HG03025 (cell line): Measurements from ENCODE around the gene BSND.

Source experiments
- ATAC-seq: cut with Tn5 transposase; IDR thresholded peaks from one replicate; pipeline ENCODE4 v1.9.1; 2021; ENCODE audit warnings: mild to moderate bottlenecking, moderate library complexity; ENCODE audit not compliant: unreplicated experiment, low FRiP score

The BSND gene

DNA sequence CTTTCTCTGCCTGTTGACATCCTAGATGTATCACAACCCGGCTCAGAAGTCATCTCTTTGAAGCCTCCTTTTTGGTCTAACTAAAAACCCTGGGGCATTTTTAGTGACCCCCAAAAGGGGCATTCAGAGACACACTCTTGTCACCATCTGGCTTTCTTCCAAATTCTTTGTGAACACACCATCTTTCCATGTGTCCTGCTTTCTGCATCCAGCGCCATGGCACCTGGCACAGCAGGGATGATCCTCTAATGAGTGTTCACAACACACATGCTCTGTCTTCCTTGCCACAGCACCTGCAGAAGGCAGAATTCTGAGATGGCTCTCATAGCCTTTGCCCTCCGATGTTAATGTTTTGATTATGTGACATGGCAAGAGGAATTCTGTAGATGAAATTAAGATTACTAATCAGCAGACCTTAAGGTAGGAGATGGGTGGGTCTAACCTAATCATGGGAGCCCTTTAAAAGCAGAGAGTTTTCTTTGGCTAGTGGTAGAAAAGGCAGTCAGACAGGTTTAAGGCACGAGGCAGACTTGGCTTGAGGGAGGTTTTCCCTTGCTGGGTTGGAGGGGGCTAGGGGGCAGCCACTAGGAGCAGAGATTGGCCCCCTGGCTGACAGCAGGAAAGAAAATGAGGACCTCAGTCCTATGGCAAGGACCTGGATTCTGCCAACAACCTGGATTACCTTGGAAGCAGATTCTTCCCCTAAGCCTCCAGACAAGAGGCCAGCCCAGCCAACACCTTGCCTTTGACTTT, 23.2 kb upstream of the BSND start:
- ATAC-seq = no peak

DNA sequence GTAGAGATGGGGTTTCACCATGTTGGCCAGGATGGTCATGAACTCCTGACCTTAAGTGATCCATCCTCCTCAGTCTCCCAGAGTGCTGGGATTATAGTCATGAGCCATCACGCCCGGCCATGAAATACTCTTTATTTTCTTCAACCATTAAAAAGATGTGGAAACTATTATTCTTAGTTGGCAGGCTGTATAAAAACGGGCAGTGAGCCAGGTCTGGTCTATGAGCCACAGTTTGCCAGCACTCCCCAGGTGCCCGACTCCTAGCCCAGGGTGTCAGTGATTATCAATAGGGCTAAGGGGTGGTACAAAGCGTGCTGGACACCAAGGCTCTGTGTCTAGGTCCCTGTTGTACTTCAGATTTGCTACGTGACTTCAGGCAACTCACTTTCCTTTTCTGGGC, 22.0 kb upstream of the BSND start:
- no peak for ATAC-seq

DNA sequence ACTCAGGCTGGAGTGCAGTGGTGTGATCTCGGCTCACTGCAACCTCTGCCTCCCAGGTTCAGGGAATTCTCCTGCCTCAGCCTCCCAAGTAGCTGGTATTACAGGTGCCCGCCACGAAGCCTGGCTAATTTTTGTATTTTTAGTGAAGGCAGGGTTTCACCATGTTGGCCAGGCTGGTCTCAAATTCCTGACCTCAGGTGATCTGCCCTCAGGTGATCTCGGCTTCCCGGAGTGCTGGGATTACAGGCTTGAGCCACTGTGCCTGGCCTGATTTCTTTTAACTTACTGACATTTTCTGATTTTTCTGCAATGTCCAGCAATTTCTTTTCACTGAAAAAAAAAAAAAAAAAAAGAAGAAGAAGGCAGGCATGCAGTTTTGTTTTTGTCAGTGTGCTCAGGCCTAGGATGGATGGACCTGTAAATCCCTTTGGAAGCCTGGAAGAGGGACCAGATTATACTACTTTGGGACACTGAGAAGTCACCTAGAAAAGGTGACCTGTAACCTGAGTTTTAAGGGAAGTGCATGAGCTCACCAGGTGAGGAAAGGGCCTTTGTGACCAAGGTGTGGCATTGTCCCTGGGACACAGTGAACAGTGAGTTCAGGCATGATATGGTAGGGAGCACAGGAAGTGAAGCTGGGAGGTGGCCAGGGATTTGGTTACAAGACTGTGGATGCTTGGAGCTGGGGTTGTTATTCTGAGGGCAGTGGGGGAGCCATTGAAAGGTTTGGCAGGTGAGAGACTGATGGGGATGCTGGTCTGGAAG, 21.0 kb upstream of the BSND start:
- ATAC-seq = no peak

DNA sequence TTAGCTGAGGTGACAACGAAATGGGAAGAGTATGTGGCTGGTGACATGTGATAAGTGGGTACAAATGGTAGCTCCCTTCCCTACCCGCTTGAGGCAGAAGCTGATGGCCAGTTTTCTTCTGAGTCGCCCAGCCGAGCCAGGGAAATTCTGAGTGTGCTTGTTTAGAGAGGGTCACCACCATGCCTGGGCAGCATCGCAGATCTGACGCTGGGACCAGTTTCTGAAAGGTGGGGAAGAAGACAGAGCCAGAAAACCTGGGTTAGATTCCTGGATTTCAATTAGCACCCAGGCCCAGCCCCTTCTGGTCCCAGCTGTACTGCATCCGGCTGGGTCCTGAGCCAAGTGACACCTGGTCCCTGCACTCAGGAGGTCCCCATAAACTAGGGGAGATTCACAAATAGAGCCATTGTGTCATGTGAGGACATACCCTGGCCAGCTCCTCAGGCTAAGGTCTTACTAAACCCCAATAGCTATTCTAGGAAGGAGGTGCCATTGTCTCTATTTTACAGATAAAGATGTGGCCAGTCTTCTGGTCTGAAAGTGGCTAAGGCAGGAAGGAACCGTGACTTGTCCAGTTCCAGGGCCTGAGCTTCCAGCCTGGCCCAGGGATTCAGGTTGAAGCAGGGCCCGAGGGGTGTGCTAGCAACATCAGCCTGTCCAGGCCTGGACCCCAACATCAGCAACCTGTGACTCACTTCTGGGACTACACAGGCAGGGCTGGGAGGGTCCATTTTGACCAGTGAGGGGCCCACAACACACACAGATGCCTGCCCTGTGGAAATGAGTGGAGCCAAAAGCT, 20.0 kb upstream of the BSND start:
- ATAC-seq = no peak

DNA sequence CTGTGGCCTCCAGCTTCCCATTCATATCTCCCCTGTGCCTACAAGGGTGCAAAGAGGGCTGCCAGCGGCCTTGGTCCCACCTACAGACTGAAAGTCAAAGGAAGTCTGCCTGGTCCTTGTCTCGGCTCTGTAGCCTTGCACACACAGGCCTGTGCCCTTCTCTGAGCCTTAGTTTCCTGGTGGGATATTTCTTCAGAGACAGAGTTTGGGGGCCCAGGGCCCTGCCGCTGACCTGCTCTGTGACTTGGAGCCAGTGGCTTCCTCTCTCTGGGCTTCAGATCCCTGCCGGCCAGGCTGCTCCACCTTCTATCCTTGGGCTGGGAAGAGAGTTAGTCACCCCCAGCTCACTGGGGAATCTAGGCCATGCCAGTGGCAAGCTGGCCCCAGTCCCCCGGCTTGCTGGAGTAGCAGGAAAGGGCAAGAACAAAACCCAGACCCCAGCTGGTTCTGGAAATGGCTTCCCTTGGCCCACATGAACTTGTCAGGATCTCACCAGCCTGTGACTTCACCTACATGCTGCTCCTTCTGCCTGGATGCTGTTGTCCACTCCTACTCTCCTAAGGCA, 19.3 kb upstream of the BSND start:
- no peak for ATAC-seq

DNA sequence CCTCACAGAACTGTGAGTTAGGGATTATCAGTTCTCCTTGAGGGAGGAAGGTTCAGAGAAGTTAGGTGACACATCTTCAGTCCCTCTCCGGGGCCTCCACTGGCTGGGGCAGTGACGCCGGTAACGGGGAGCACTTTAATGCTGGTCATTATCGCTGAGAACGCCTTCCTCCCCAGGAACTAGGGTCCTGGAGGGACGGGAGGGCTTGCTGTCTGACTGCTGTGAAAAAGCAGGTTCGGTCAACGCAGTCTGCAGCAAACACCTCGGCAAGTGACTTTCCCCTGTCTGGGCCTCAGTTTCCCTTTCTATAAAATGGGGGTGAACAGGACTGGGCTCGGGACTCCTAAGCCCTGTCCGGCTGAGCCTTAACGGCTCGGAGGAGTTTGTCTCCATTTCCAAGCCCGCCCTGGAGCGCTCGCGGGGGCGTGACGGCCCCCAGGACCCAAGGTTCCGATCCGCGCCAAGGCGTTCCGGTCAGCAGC, 18.6 kb upstream of the BSND start:
- ATAC-seq = no peak

DNA sequence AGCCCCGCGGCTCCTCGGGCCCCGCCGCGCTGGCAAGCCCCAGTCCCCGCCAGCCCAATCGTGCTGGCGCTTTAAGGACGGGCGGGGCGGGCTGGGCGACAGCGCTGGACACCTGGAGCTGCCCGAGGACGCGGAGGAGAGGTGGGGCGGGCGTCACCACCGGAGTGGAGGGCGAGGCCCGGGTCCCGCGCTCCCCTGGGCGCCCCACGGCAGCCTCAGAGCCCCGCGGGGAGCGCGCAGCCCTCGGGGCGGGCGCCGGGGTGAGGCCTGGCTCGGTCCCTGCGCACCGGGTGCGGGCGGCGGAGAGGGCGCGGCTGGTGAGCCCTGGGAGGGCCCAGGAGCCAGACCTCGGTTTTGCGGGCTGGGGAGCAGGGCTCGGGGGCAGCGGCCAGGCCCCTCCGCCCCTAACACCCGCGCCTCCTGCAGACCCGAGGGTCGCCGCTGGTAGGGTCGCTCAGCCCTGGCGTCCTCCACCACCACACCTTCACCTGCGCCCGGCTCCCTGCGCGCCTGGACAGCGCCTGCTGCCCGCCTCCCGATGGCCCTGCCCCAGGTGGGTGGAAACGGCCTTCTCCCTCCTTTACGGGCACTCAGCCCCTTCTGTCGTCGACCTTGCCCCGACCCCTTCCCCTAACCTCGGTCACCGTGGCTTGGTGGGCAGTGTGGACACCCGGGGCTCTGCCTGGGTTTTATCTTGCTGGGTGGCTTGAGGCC, 18.0 kb upstream of the BSND start, which contains the start of gene TMEM61:
TMEM61 (plus strand) TSS at position 101 of the 714 bp plus-strand sequence; CDS start at position 539, 438 bp downstream.
- no peak for ATAC-seq

DNA sequence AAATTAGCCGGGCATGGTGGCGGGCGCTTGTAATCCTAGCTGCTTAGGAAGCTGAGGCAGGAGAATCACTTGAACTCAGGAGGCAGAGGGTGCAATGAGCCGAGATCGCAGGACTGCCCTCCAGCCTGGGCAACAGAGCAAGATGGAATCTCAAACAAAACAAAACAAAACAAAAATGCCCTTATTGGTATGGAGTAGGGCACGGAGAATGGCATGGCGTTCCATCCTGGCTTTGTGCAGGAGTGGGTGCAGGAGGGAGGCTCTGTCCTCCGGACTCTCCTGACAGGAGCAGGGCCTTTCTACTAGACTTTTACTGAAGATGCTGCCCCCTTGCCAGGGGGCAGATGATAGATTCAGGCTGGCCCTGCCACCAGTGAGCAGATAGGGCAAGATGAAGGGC, 17.3 kb upstream of the BSND start:
- ATAC-seq = no peak

DNA sequence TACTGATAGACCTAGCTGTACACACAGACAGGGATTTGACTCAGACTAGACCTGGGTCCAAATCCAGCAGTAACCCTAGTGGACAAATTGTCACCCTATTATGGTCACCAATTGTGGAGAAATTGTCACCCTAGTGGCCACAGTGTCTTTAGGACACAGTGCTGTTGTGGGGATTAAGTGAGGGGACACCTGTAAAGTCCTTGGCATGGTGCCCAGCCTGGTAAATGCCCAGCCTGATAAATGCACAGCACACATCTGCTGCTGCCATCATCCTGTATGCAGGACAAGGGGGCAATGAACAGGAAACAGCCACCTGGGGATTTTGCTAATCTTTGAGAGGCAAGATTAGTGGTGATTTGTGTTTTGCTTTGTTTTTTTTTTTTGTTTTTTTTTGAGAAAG, 16.0 kb upstream of the BSND start:
- ATAC-seq = no peak

DNA sequence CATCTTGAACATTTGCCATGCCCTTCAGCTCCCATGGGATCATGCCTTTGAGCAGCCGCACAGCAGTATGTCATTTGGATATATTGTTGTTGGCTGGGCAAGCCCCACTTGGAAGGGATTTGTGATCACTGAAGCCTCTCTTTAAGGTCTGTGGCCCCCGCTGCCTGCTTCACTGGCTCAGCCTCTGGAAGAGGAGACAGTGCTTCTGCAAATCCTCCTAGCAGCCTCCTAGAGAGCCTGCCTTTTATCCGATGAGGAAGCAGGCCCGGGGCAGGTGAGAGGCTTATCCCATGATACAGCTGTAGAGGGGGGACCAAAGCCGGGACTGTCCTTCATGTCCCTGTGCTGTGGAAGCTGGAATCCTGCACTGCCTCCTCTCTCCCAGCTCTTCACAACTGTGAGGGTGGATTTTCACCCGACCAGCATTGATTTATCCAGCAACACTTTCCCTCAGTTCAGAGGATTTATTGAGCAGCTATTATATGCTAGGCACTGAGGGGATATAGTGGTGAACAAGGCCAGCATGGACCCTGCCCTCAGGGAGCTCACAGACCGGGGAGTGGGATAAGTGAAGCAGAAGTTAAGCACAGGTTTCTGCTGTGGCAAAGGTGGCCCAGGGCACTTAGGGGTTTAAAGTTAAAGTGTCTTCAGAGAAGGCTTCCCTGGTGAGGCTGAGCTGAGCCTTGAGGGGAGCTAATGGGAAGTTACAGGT, 14.4 kb upstream of the BSND start:
- no peak for ATAC-seq

DNA sequence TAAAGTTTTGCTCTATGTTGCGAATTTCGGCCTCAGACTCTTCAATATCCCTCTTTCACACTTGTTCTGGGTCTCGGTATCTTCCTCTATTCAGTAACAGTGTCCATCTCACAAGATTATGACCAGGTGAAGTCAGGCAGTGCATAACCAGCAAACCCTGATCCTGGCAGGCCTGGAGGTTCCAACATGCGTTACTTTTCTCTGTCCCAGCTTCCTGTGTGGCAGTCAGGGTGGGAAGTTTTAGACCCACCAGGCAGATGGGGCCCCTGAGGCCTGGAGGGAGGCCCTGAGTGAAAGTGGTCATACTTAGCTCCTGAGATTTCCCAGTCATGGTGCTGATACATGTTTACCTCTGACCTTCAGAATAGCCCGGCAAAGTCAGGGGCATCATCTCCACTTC, 13.2 kb upstream of the BSND start:
- no peak for ATAC-seq

DNA sequence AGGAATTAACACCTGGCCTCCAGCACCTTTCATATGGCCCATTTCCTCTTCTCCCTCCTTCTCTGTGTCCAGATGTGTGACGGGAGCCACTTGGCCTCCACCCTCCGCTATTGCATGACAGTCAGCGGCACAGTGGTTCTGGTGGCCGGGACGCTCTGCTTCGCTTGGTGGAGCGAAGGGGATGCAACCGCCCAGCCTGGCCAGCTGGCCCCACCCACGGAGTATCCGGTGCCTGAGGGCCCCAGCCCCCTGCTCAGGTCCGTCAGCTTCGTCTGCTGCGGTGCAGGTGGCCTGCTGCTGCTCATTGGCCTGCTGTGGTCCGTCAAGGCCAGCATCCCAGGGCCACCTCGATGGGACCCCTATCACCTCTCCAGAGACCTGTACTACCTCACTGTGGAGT, 12.7 kb upstream of the BSND start:
- no peak for ATAC-seq

DNA sequence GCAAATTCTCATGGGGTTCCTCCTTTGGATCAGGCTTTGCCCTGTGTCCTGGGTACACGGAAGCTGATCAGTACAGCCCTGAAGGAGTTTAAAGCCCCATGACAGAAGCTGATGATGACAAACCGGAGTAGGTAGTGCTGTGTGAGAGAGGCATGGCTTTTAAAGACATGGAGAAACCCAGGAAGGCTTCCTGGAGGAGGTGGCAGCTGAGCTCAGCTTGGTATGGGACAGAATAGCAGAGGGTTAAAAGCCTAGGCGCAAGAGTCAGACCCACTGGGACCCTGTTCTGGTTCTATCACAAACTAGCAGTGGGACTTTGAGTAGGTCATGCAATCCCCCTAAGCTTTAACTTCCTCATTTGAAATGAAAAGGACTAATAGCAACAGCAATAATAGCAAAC, 12.2 kb upstream of the BSND start:
- ATAC-seq = no peak

DNA sequence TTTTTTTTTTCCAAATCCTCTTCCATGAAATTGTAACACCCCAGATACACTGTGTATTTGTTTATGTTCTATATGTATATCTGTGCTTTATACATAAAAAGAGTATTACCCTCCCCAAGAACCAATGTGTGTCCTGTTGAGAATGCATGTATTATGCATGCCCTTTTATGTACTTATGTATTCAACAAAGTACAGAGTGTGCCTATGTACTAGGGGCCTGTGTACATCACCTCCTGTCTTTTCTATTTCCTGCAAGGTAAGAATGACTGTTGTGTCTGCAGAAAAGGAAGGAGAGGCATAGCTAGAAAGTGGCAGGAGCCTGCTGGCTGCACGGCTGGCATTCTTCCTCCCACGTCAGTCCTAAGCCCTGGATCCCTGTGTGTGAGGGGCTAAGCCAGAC, 11.3 kb upstream of the BSND start:
- ATAC-seq = no peak

DNA sequence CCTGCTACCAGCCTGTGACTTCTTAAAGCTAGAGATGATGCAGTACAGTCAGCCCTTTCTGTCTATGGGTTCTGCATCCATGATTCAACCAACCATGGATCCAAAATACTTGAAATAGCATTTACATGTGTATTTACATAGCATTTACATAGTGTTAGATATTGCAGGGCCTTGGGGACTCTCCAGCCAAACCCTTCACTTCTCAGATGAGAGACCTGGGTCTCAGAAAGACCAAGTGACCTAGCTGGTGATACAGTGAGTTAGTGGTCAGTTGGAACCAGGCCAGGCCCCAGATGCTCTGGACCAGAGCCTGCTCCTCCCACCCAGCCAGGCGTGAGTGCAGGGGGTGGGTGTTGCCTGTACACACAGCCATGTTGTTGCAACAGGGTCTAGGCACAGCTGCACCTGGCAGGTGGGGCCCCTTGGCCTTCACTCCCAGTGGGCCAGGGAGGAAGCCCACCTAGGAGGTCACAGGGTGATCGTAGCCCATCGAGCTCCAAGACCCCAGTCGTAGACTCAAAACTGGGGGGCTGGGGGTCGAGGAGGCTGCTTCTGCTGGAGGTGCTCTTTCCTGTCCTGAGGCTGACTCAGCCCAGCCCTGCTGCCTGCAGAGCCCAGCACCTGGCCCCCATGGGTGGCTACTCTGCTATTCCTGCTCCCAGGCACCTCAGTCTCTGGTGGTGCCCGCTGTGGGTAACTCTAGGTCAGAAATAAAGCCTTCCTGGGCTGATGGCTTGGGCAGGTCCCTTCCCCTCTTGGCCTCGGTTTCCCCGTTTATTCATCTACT, 10.6 kb upstream of the BSND start:
- no peak for ATAC-seq

DNA sequence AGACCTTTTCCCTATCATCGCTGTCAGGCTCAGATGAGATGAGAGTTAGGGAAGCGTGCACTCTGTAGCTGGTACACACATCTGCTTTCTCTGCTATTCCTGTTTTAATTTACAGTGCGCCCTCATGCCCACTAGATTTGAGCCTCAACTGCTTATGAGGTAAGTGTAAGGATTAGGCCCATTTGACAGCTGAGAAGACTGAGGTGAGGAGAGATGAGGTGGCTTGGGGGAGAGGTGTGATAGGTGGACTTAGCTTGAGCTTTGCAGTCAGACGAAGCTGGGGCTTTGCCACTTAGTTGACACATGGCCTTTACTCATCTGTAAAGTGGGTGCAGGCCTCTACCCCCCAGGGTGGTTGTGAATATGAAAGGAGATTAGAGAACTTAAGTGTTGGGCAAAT, 9.8 kb upstream of the BSND start:
- no peak for ATAC-seq

DNA sequence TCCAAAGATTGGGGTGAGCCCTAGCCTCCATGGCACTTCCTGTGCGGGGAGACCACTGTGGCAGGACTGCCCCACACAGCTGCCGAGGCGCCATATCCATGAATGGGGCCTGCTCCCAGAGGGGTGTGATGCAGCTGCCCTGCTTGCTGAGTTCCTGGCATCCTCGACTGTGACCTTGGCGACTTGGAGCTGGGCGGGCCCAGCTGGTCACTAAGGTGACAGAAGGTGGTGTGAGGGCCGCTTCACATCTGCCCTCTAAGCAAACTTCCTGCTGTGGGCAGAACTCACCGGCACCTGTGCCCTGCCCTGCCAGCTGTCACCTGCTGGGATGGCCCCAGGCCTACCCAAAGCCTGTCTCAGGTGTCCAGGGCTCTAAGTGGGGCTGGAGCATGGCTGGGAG, 9.3 kb upstream of the BSND start:
- no peak for ATAC-seq

DNA sequence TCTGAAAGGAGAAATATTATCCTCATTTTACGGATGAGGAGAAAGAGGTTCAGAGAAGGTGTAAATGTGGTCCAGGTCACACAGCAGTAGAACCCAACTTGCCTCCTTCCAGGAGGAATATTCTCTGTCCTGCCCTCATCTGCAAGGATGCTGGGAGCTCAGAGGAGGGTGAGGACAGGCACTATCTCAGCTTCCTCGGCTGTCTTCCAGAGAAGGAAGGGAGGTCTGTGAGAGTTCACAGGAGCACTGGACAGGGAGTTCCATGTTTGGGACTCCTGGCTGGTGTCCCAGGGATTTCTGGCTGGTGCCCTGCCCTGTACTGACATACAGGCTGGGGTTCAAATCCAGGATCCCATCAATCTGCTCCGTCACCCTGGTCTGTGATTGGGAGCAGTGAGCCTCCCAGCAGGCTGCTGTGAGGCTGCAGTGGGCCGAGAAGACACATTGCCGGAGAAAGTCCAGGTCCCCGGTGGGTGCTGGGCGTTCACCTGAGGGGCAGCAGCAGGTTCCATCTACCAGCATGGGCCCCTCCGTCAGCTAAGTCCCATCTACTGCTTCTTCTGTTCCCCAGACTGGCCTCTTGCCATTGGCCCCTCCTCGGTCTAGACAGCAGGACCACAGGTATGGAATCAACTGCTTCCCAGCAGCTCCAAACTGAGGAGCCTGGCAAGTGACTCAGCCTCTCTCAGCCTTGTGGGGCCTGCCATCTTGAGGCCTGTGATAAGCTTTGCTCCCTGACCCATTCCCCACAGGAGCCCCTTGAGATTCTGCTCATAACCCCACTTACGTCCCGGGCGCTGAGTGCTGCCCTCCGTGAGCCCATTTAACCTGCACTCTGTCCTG, 8.5 kb upstream of the BSND start:
- no peak for ATAC-seq
